Testis (tissue), 3 donors: Measurements from ENCODE around the gene PAPOLG. TPM values are rescaled to one million over a fixed set of nuclear protein-coding genes. Genes with fewer than 3 reads are reported as not detected.

Experiments
- DNase-seq: peaks from one replicate; pipeline ENCODE4 v3.0.0-alpha.2; 2019
- H3K27ac ChIP-seq, 2 donors: fragments of 200-600 bp; sonication (generic); one replicate each; pipeline ENCODE4 v1.5.1; 2019
- H3K27me3 ChIP-seq: fragments of 200-600 bp; sonication (generic); one replicate; pipeline ENCODE4 v1.5.1; 2019
- H3K36me3 ChIP-seq: fragments of 200-600 bp; sonication (generic); one replicate; pipeline ENCODE4 v1.5.1; 2017; ENCODE audit warnings: low read depth; ENCODE audit errors: missing control alignments
- H3K4me1 ChIP-seq: fragments of 200-600 bp; sonication (generic); one replicate; pipeline ENCODE4 v1.5.1; 2019
- H3K4me3 ChIP-seq, 2 donors: fragments of 200-600 bp; sonication (generic); one replicate each; pipeline ENCODE4 v1.5.1; 2017 to 2019
- H3K9me3 ChIP-seq: fragments of 200-600 bp; sonication (generic); one replicate; pipeline ENCODE4 v1.5.1; 2017
- CTCF ChIP-seq, 3 experiments: fragments of 450-650 bp in 2 of 3; fragments of 200-600 bp in 1 of 3; sonication (generic) in 1 of 3; IDR thresholded peaks; one replicate each; pipeline ENCODE4 v1.5.1; 2016 to 2019; ENCODE audit warnings: antibody characterized with exemption in 3 of 3, mild to moderate bottlenecking in 2 of 3, moderate library complexity in 1 of 3
- POLR2A ChIP-seq: fragments of 450-650 bp; IDR thresholded peaks from one replicate; pipeline ENCODE4 v1.6.1; 2017; ENCODE audit warnings: antibody characterized with exemption, mild to moderate bottlenecking, moderate library complexity
- WGBS, 2 donors: methylation state at CpG; one replicate each; pipeline ENCODE4 v1.1.5; 2018; 5-methylcytosine and 5-hydroxymethylcytosine counted together
- intact Hi-C: fragments of 100-400 bp; cut with DNase I; formaldehyde crosslinking; loops from one replicate; pipeline ENCODE4 v1.15.1; 2023; ENCODE audit warnings: low total_unique reads
- polyA plus RNA-seq: library from polyadenylated mRNA; stranded (reverse); fragments of 350-450 nt; fragmentation: Illumina TruSeq; extraction: RNeasy Lipid Tissue Mini Kit (QIAGEN cat#74804); gene quantifications from one replicate; pipeline ENCODE4 v1.2.3, GENCODE V29; 2014; ENCODE audit warnings: low read depth, low replicate concordance; ENCODE audit not compliant: insufficient read depth
- total RNA-seq, 2 donors: library from RNA; depleted of rRNA; stranded (reverse); fragments of >200 nt; gene quantifications; one replicate each; pipeline ENCODE4 v1.2.3, GENCODE V29; 2016

The PAPOLG gene
- total and polyA plus RNA-seq, 3 donors from 2014 or later = 17.2 to 19.0 (median 17.6) TPM

- 92 to 95% methylated on average over 3 of the region's 3 CpGs for WGBS, 2 donors
- Histone ChIP-seq H3K36me3 (peaks cover 2% of the 10 kb centered on the region), H3K27me3 (no peaks in the 10 kb centered on the region), H3K9me3 (no peaks in the 10 kb centered on the region), H3K4me3 (no peak overlapping the region), H3K27ac (no peak overlapping the region), H3K4me1 (no peaks in the 10 kb centered on the region)
- intact Hi-C loops = no loop called here
- no peak for DNase-seq
- TF ChIP-seq CTCF (IDR thresholded peaks at IDR 0.05) (no peak), POLR2A (no peak)
These were observed 10.2 kb downstream of the PAPOLG start for GRCh38 chr2:60766283-60766682.

GRCh38 chr2:60771508-60771907 lies 15.4 kb downstream of the PAPOLG start:
- peaks cover 2% of the 10 kb centered on the region for H3K36me3 ChIP-seq
- intact Hi-C loops = no loop called here
- H3K9me3 ChIP-seq = no peaks in the 10 kb centered on the region
- no peak overlapping the region for H3K4me3 ChIP-seq
- no peak overlapping the region for H3K27ac ChIP-seq
- 98 to 99% methylated on average over 3 of the region's 3 CpGs for WGBS, 2 donors
- TF ChIP-seq CTCF (IDR thresholded peaks at IDR 0.05) (no peak), POLR2A (no peak)
- no peaks in the 10 kb centered on the region for H3K4me1 ChIP-seq
- no peaks in the 10 kb centered on the region for H3K27me3 ChIP-seq
- no peak for DNase-seq

- intact Hi-C loops = no loop called here
- no peak for TF ChIP-seq POLR2A
- no peak for TF ChIP-seq CTCF (IDR thresholded peaks at IDR 0.05)
- Histone ChIP-seq H3K4me3 (no peak overlapping the region), H3K9me3 (no peaks in the 10 kb centered on the region), H3K4me1 (no peaks in the 10 kb centered on the region), H3K36me3 (no peaks in the 10 kb centered on the region), H3K27me3 (no peaks in the 10 kb centered on the region), H3K27ac (no peak overlapping the region)
- 88 to 96% methylated on average over 2 of the region's 2 CpGs for WGBS, 2 donors
- no peak for DNase-seq
These were observed 19.1 kb downstream of the PAPOLG start for GRCh38 chr2:60775048-60775639.

- H3K36me3 ChIP-seq = no peaks in the 10 kb centered on the region
- H3K4me1 ChIP-seq = no peaks in the 10 kb centered on the region
- H3K27ac ChIP-seq = no peak overlapping the region
- TF ChIP-seq CTCF (IDR thresholded peaks at IDR 0.05) = no peak
- TF ChIP-seq POLR2A = no peak
- no peaks in the 10 kb centered on the region for H3K27me3 ChIP-seq
- DNase-seq = no peak
- H3K4me3 ChIP-seq = no peak overlapping the region
- no peaks in the 10 kb centered on the region for H3K9me3 ChIP-seq
- 90 to 91% methylated on average over 3 of the region's 3 CpGs for whole genome bisulfite sequencing, 2 donors
- intact Hi-C loops = no loop called here
These were observed 22.3 kb downstream of the PAPOLG start for GRCh38 chr2:60778352-60778751.

- H3K4me1 ChIP-seq = no peaks in the 10 kb centered on the region
- no peak overlapping the region for H3K4me3 ChIP-seq
- intact Hi-C loops = no loop called here
- WGBS, 2 donors = 90 to 91% methylated on average over 5 of the region's 5 CpGs
- TF ChIP-seq CTCF (IDR thresholded peaks at IDR 0.05) = no peak
- TF ChIP-seq POLR2A = no peak
- no peaks in the 10 kb centered on the region for H3K9me3 ChIP-seq
- no peak for DNase-seq
- H3K36me3 ChIP-seq = no peaks in the 10 kb centered on the region
- H3K27ac ChIP-seq = no peak overlapping the region
- H3K27me3 ChIP-seq = no peaks in the 10 kb centered on the region
These were observed 23.4 kb downstream of the PAPOLG start for GRCh38 chr2:60779426-60779825.
